C4-2B (cell line): ENCODE results near the gene STAC3.

Experiments used
- ZFX ChIP-seq: fragments of 450-650 bp; IDR thresholded peaks from 2 replicates; pipeline ENCODE4 v1.6.1; 2017
- TF ChIP-seq, protein P1 (sequence below): fragments of 450-650 bp; conservative IDR thresholded peaks from 2 replicates; pipeline ENCODE4 v1.5.1; 2017; ENCODE audit warnings: mild to moderate bottlenecking

DNA sequence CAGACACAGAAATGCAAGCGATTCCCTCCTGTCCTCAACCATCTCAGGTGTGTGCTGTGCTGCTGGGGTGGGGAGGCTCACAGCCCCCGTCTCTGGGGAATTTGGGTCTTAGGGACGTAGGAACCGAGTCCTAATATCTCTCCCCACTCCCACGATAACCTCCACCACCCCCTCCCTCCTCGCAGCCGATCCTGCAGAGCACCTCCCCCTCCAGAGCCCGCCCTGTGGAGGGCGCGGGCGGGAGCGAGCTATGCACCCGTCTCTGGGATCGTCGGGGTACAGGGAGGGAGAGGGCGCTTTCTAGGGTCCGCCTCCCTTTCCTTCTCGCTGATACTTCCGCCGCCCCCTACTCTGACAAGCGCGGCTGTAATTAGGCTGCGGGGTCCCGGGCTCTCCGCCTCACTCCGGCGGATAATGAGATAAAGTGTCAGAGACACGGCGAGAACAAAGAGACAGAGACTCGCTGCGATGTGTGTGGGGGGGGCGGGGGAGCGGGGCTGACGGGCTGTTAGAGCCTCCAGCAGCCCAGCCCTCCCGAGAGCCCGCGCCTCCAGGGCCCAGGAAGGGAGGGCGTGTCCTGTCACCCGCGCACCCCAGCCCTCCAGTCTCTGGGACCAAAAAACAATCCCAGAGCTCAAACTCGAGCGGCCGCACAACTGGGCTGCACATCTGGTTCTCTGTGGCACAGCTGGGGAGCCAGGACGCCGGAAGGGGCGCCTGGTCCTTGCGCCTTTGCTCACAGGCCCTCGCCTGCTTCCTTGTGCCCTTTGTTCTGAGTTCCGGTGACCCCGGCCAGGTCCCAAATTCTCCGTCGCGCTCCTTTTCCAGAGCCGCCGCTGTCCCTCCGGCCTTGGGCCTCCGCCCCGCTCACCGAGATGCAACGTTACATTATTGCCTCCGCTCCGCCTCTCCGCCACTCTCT lies 12.8 kb downstream of the STAC3 start:
- no peak for TF ChIP-seq ZFX
- TF ChIP-seq, protein P1, sequence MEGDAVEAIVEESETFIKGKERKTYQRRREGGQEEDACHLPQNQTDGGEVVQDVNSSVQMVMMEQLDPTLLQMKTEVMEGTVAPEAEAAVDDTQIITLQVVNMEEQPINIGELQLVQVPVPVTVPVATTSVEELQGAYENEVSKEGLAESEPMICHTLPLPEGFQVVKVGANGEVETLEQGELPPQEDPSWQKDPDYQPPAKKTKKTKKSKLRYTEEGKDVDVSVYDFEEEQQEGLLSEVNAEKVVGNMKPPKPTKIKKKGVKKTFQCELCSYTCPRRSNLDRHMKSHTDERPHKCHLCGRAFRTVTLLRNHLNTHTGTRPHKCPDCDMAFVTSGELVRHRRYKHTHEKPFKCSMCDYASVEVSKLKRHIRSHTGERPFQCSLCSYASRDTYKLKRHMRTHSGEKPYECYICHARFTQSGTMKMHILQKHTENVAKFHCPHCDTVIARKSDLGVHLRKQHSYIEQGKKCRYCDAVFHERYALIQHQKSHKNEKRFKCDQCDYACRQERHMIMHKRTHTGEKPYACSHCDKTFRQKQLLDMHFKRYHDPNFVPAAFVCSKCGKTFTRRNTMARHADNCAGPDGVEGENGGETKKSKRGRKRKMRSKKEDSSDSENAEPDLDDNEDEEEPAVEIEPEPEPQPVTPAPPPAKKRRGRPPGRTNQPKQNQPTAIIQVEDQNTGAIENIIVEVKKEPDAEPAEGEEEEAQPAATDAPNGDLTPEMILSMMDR = no peak
